Measurements from ENCODE around the gene PHAF1. TPM values are rescaled to one million over a fixed set of nuclear protein-coding genes. Genes with fewer than 3 reads are reported as not detected.

PHAF1 gene
- 20.8 TPM for polyA plus RNA-seq (ENCODE audit: insufficient read length)

DNA sequence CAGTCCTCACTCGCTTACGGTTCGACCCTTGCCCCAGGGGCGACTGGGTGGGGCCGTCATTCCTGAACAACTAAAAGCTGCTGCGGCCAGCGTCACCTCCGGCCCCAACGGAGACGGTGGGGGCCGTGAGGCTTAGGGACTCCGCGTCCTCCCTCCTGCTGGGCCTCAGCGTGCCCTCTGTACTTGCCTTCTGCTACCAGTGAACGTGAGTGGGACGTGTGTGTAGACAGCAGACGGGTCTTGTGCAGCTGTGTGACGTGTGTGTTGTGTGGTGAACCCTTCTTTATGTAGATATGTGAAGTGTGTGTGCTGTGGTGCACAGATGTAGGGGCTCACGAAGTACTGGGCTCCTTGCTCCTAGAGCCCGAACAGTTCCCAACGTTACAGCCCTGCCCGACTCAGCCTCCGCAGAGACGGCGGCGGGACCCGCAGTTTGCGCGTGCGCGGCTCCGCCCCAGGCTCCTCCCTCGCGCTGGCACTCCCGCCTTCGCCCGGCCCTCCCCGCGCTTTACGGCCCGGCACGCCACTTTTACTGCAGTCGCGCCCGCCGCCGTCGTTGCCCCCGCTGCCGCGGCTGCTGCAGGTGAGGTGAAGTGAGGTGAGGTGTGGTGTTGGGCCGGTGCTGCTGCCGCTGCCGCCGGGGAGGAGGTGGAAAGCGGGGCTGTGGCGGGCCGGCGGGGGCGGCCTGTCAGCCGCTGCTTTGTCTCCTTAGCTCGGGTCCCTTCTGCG is at the start of gene PHAF1:
Gene PHAF1 (plus strand): TSS at position 535 of the 729 bp plus-strand sequence. CDS start 235 bp downstream, outside the sequence.
- peak; percentile 96 for DNase-seq

DNA sequence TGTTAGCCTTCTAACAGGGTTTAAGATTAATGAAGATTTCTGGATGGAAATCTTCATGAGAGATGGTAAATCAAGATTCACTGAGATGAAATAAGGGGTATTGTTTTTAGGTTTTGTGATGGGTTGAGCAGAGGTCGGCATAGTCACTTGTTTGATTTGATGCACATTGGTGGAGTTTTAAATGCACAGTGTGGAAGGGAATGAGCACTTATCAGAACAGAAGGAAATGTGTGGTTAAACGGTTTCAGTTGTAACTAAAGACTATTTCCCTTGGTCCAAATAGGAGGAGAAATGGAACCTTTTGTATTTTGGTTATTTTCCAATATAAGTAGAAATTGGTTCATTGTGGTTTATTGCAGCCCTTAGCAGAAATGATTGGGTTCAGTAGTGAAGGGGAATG is 46.7 kb upstream of the PHAF1 start:
- no peak for DNase-seq

DNA sequence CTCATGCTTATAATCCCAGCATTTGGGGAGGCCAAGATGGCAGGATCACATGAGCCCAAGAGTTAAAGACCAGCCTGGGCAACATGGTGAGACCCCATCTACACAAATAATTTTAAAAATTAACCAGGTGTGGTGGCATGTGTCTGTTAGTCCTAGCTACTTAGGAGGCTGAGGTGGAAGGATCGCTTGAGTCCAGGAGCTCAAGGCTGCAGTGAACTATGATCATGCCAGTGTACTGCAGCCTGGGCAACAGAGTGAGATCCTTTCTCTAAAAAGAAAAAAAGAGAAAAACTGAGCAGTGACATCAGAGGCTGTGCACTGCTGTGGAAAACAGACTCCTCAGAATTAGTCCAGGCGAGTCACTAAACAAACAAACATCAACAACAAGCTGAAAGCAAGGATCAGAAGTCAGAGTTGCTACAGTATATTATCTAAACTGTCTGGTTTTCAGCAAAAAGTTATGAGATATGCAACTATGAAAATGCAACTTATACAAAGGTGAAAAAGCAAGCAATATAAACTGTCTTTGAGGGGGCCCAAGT is 41.5 kb upstream of the PHAF1 start:
- no peak for DNase-seq

DNA sequence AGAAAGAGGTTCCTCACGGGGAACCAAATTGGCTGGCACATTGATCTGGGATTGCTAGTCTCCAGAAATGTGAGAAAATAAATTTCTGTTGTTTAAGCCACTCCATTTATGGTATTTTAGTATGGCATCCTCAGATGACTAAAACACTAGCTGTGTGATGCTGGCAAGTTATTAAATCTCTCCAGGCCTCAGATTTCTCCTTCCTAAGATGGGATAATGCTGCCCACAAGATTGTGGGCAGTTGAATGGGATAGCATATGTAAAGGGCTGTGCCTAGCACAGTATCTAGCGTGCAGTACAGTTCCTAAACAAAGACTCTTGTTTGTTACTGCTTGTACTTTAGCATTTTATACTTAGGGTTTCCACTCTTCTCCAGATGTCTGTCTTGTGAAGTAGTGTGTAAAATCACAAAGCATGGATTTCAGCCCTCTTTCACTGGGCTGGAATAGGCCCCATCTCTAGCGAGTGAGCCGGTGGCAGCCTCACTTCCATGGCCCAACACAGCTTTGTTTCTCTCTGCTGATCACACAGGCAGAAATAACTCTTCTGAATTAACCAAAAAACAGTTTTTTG is 38.2 kb upstream of the PHAF1 start:
- no peak for DNase-seq

DNA sequence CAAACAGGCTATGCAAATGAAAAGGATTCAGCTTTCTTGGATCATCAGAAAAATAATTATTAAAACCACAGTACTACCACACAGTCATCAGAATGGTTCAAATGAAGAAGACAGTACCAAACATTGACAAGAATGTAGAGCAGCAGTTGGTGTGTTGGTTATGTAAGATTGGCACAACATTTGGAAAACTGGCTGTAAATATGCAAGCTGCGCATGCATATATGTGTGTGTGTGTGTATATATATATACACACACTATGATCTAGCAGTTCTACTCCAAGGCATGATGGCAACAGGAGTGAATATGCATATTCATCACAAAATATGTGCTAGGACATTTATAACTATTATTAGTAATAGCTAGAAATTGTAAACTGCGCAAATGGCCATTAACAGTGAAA is 34.4 kb upstream of the PHAF1 start:
- no peak for DNase-seq

DNA sequence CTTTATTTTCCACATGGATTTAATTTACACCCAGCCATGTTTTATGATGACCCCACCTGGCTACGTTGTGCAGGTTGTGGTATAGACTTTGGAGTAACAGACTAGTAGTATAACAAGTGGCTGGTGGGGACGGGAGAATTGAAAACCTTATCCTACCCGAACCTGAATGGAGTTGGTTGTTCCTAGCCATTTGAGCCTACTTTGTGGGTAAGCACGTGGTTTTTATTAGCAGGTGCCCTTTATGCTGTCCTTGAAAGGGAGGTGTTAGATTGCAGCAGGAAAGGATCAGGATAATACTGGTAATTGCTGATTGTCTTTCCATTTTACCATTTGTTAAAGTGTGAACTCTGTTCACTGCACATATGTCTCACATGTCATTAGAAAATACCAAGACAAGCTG is 31.9 kb upstream of the PHAF1 start:
- no peak for DNase-seq

DNA sequence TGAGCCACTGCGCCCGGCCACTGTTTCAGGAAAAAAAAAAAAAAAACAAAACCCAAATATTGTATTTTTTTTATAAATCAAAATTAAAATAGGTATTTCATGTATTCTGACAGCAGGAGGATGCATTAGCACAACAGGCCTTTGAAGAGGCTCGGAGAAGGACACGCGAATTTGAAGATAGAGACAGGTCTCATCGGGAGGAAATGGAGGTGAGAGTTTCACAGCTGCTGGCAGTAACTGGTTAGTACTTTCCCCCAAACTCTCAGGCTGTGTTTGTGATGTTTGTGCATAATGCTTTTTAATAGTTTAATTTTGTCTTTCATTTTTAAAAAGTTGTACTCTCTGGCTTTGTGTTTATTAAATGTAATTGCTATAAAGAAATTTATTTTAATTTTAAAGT is 27.6 kb upstream of the PHAF1 start:
- no peak for DNase-seq

DNA sequence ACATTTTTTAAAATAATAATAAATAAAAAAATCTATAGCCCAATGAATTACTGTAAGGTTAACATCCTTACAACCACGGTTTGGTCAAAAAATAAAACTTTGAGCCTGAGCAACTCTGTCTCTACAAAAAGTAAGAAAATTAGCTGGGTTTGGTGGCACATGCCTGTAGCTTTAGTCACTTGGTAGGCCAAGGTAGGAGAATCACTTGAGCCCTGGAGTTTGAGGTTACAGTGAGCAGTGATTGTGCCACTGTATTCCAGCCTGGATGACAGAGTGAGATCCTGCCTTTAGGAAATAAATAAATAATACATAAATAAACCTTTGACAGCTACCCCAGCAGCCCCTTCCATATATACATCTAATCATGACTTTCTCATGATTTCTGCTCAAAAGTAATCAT is 26.9 kb upstream of the PHAF1 start:
- no peak for DNase-seq

DNA sequence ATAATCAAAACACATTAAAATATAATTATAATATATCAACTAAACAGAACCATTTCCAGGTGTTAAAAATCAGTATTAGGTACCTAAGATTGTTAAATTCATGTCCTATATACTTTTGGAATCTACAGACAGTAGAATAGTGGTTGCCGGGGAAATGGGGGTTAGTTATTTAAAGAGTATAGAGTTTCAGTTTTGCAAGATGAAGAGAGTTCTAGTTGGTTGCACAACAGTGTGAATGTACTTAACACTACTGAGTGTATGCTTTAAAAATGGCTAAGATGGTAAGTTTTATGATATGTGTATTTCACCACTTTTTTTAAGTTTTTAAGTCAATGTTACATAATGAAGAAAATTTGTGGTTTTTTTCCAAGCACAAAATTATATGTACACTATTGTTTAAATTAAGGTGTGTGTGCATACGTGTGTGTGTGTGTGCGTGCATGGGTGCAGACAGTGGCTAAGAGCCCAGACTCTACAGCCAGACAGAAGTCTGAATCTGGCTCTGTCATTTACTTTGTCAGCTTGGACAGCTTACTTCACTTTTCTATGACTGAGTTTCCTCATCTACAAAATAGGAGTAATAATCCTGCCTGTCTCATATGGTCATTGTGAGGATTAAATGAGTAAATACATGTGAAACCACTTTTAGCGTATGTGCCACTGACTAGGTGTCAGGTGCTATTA is 25.3 kb upstream of the PHAF1 start:
- DNase-seq = no peak

DNA sequence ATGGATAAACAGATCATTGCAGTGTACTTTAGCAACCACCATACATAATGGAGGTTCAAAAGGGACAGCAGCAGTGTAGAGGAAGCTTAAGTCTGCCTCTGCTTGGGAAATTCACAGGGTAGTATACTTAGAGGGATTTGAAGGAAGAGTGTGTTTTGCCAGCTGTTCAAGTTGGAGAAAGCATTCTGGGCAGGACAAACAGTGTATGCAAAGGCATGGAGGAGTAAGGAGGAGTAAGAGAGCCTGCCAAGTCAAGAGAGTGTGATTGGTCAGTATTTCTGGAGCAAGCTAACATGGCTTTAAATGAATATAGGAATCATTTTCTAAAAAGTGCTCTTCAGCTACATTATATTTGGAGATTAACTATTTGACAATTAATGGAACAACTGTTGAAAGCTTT is 22.9 kb upstream of the PHAF1 start:
- DNase-seq = peak; percentile 51

DNA sequence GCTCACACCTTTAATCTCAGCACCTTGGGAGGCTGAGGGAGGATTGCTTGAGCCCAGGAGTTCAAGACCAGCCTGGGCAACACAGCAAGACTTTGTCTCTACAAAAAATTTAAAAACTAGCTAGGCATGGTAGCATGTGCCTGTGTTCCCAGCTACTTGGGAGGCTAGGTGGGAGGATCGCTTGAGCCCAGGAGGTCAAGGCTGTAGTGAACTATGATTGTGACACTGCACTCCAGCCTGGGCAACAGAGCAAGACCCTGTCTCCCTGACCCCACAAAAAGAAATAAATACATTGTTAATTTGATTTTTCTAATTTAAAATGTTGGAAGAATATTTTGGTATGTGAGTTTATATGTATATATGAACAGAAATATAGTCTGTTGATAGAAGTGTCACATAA is 22.4 kb upstream of the PHAF1 start:
- no peak for DNase-seq

DNA sequence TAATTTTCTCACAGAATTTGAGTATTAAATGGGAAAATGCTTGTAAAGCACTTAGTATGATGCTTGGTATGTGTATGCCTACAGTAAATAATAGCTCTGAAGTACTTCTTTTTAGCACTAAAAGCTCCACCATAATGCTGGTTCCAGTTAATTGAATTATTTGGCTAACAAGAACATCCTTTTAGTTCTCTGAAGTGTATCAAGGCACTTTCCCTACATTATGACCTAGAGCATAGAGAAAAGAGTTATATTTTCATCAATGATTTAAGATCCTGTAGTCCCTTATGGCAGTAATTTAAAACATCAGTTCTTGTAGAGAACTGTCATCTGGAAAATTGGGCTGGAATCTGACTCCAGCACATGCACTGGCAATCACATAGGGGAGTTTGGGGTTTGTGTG is 21.9 kb upstream of the PHAF1 start:
- no peak for DNase-seq

DNA sequence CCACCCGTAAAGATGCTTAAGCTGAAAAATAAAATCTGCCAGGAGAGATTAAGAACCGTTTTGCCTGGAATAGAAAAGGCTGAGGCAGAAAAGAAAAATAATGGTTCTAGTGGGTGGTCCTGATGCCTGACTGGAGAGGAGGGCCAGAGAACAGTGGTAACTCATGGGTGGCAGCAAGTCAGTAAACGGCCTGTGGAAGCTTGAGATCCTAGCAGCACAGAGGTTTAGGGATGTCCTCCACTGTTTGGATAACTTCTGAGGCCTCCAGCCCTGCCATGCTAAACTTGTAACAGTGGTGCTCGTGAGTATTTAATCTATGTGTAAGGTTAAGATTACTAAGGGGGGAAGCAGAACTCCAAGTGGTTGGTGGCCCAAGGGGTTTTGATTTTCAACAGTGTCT is 21.2 kb upstream of the PHAF1 start:
- peak; percentile 15 for DNase-seq

DNA sequence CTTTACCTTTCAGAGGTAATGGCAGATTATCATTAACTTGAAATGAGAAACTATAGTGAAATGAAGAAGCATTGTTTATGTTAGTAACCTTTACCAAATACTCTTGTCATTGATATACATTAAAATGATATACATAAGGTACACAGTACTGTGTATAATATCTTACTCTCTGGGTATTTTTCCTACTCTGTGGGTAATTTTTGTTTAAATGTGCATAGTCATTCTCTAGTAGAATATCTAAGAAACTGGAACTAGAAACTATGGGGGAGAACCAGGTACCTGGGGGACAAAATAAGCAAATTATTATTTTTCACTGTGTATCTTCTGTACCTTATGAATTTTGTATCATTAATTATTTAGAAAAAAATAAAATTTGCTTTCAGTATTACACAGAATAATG is 20.6 kb upstream of the PHAF1 start:
- DNase-seq = no peak

DNA sequence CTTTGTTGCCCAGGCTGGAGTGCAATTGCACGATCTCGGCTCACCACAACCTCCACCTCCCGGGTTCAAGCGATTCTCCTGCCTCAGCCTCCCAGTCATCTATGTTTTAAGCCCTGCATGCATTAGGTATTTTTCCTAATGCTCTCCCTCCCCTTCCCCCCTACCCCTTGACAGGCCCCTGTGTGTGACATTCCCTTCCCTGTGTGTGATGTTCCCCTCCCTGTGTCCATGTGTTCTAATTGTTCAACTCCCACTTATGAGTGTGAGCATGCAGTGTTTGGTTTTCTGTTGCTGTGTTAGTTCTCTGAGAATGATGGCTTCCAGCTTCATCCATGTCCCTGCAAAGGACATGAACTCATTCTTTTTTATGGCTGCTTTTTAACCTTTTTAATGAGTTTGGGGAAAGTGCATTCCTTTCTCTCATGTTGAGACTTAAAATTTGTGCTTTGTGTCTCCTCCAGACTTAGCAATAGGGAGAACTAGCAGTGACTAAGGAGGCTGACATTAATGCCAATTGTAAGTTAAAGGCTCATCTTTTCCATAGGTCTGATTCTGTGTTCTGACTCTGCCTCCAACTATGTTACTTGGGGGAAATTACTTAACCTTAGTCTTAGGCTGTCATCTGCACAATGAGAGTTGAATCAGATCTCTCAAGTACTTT is 17.7 kb upstream of the PHAF1 start:
- DNase-seq = peak; percentile 38

DNA sequence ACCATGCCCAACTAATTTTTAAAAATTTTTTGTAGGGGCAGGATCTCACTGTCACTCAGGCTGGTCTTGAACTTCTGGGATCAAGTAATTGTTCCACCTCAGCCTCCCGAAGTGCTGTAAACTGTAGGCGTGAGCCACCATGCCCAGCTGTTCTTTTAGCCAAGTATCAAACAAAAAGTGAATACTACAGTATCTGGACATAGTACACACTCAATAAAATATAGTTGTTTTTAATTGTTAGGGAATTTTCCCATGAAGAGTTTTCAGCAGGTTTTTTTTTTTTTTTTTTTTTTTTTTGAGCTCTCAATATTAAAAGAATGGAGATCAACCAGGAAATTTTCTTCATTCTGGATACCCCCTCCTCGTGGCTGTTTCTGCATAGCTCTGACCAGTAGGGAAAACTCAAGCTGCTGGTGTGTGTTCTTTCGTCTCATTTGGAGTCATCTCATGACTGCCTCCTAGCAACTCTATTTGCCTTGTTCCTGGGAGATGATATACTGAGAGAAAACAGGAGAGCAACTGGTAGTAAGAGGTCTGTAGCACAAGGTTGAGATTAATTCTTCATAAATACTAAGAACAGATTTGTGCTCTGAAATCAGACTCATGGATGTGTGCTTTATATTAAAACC is 16.5 kb upstream of the PHAF1 start:
- no peak for DNase-seq

DNA sequence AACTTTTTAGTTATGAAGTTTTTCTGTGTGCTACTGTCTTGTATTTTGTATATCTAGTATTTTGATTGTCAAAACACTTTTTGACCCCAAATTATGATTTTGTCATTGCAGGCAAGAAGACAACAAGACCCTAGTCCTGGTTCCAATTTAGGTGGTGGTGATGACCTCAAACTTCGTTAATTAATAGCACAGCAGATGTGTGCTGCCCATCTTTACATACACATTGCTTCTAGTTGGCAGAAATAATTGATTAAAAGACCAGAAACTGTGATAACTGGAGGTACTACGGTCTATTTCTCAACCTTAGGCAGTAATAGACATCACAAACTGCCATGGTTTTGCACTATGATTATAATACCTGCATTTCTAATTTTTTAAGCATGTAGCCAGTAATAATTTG is 11.1 kb upstream of the PHAF1 start:
- DNase-seq = no peak

DNA sequence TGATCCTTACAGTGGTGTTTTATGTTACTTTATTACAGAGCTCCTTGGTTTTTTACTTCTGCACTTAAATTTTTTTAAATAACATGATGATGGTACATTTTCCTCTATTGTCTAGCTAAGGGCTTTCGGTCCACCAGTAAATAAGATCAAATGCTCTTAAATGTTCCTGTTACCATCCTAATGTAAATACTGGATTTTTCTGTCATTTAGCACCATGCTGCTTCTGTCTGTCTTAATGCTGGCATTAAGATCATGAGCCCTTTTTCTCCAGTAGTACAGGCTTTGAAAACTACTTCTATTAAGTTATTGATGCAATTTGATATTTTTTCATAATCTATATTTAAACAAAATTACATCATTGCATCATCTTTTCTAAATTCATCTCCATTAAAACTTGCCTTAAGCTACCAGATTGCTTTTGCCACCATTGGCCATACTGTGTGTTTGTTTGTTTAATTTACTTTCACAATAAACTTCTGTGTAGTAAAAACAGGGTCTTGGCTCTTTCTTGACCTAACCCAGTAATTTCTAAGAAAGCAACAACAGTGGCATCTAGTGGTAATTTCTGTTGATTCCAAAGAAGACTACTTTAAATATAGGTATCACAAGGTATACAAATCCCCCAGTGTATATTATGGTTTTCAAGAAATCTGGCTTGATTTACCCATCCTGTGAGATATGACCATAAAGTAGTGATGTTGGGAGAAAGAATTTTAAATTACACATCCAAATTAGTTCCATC is 9.0 kb upstream of the PHAF1 start:
- no peak for DNase-seq

DNA sequence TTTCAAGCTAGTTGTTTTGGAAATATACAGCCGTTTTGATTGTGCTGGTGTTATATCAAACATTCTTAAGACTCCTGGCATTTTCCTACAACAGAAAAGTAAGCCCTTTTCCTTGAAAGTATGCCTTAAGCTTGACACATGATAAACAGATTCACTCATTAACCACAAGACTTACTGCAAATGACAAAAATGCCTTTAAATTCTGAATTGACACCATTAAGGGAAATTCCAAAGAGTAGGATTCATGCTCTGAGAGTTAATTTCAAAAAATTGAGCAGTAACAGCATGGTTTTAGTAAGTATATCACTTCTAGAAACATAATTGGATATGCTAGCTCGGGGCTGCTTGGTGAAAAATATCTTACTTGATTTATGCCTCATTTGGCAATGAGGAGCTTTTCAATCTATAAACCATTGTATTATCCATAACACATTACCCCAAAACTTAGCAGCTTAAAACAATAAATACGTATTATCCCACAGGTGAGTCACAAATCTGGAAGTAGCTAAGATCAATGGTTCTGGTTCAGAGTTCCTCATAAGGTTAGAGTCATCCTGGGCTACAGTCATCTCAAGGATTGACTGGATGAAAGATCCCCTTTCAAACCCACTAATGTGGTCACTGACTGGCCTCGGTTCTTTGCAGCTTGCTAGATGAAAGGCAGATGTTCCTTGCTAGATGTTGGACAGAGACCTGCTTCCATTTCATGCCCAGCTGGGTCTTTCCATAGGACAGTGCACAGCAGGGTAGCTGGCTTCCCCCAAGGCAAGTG is 8.2 kb upstream of the PHAF1 start:
- DNase-seq = no peak

DNA sequence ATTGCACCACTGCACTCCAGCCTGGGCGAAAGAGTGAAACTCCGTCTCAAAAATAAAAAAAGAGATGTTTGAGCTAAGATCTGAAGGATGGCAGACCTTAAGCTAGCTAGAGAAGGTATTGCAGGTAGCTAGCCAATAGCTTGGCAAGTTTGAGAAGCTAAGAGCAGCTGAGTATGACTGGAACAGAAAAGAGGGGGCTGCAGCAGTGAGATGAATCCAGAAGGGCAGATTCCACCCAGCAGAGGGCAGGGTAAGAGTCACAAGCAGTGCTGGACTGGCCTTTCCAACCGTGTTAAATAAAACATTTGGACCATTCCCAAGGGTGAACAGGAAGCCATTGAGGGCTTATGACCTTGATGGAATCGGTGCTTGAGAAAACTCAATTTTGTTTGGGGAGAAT is 5.7 kb upstream of the PHAF1 start:
- no peak for DNase-seq

DNA sequence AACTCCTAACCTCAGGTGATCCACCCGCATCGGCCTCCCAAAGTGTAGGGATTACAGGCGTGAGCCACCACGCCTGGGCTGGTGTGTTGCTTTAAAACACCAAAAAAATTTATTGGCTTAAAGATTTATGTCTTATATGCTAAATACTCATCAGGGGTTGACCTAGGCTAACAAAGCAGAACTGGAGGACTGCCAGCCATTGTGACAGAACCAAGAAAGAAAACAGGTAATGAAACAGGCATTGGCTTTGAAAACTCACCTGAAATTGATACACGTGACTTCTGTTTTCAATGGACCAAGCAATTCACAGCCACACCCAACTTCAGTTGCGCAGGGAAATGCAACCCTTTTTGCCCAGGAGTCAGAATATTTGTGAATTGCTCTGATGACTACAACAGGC is 4.9 kb upstream of the PHAF1 start:
- no peak for DNase-seq

All from hindlimb muscle (tissue), 1 donor.